ENCODE results near the gene GDF15. TPM values are rescaled to one million over a fixed set of nuclear protein-coding genes. Genes with fewer than 3 reads are reported as not detected.

GDF15 gene
- total and polyA plus RNA-seq, 2 experiments from 2014 or later: 12.6 to 19.8 TPM

GRCh38 chr19:18361646-18362045 lies 24.3 kb upstream of the GDF15 start:
- Histone ChIP-seq H4K20me1 (replicated peaks; ENCODE audit: insufficient read depth) (no peaks in the 10 kb centered on the region), H3K36me3 (ENCODE audit: insufficient read depth) (no peaks in the 10 kb centered on the region; the same call in 1 of the 2 replicates), H3F3A (replicated peaks; ENCODE audit: low read depth) (peaks cover 16% of the 10 kb centered on the region), H3K4me3 (no peak overlapping the region), H3K79me2 (replicated peaks; ENCODE audit: insufficient read depth) (no peaks in the 10 kb centered on the region), H3K4me2 (no peak overlapping the region), H3K27ac (ENCODE audit: low read depth) (no peak overlapping the region), H3K27me3 (ENCODE audit: insufficient read depth) (no peaks in the 10 kb centered on the region), H3K4me1 (ENCODE audit: insufficient read depth) (peaks cover 16% of the 10 kb centered on the region), H3K9me2 (ENCODE audit: insufficient read depth) (no peaks in the 10 kb centered on the region), H2AFZ (no peak overlapping the region)
- DNase-seq (ENCODE audit: low spot score) (no peak), ATAC-seq (no peak)
- Mint-ChIP-seq H3K4me3 (no peak overlapping the region), H3K9me3 (peaks cover 5% of the 10 kb centered on the region; the same call in 2 of the 3 replicates), H3K27ac (no peak overlapping the region), H3K4me1 (peaks cover 25% of the 10 kb centered on the region), H3K36me3 (ENCODE audit: low read depth) (peaks cover 81% of the 10 kb centered on the region), H3K27me3 (ENCODE audit: insufficient read depth, low read depth, poor library complexity) (peaks cover 10% of the 10 kb centered on the region)
- TF ChIP-seq NANOG (IDR thresholded peaks at IDR 0.05; ENCODE audit: borderline replicate concordance) (no peak), REST (IDR thresholded peaks at IDR 0.05; ENCODE audit: unreplicated experiment) (no peak), CREB1 (CRISPR knock-in tag; IDR thresholded peaks at IDR 0.05; ENCODE audit: low read depth) (no peak), ZNF462 (CRISPR knock-in tag; IDR thresholded peaks at IDR 0.05) (no peak), ZNF114 (CRISPR knock-in tag; IDR thresholded peaks at IDR 0.05) (no peak), EZH2 (IDR thresholded peaks at IDR 0.05; ENCODE audit: low read depth, unreplicated experiment) (no peak), ZNF331 (CRISPR knock-in tag; IDR thresholded peaks at IDR 0.05; ENCODE audit: low read depth) (no peak)
- TF ChIP-seq, protein P1, sequence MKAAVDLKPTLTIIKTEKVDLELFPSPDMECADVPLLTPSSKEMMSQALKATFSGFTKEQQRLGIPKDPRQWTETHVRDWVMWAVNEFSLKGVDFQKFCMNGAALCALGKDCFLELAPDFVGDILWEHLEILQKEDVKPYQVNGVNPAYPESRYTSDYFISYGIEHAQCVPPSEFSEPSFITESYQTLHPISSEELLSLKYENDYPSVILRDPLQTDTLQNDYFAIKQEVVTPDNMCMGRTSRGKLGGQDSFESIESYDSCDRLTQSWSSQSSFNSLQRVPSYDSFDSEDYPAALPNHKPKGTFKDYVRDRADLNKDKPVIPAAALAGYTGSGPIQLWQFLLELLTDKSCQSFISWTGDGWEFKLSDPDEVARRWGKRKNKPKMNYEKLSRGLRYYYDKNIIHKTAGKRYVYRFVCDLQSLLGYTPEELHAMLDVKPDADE (IDR thresholded peaks at IDR 0.05): no peak

Measured in GM23338 (cell line).